DMS153 (cell line): ENCODE measurements around the gene MZB1.
"Not testable (repeated sequence)": the region's sequence is repeated elsewhere in the genome, so short reads cannot be mapped to it uniquely, and the experiment has no call there.

Experiments used
- DNase-seq: peaks from one replicate; lab custom pipeline; 2025; lab: John Stamatoyannopoulos, UW

MZB1 gene

DNA sequence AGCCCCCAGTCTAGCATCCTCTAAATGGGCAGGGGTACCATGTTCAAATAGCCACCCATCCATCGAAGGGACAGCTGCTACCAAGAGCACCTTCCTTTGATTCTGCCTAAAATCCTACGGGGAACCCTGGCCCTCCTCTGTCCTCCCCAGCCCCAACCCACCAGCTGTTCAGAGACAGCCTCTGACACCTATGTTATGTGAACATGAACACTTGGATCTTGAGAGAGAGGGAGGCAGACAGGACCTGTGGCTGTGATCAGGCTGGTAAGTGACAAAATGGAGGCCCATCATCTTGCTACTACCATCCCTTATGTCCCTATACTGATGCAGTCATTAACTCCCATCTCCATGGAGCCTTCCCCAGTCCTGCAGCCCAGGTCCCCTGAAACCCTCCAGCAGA is 14.8 kb downstream of the MZB1 start:
- no peak for DNase-seq

- DNase-seq: no peak
Observed at GRCh38 chr5:139371482-139372435, 18.0 kb downstream of the MZB1 start.

- no peak for DNase-seq
Observed at GRCh38 chr5:139369181-139369580, 20.5 kb downstream of the MZB1 start.

DNA sequence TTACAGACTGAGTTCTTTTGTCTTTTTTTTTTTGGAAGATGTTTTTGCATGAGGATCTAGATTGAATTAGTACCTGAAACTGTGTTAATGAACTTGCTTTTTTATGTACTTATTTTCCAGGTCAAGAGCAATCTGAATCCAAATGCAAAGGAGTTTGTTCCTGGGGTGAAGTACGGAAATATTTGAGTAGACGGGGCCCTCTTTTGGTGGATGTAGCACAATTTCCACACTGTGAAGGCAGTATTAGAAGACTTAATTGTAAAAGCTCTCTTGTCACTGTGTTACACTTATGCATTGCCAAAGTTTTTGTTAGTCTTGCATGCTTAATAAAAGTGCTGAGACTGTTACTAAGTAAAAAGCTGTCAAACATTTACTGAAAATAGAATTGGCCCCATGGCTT is 21.1 kb downstream of the MZB1 start:
- no peak for DNase-seq

DNA sequence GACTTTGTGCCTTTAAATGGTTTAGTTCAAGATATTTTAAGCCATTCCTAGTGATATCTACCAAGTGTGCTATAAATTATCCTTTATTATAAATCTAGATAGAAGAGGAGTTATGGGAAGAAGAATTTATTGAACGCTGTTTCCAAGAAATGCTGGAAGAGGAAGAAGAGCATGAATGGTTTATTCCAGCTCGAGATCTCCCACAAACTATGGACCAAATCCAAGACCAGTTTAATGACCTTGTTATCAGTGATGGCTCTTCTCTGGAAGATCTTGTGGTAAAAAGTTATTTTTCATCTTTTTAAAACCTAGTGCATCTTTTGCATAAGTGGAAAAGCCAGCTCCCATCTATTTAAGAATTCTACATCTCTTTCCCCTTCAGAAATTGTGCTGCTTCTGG is 25.2 kb downstream of the MZB1 start:
- no peak for DNase-seq

GRCh38 chr5:139363937-139364336 is 25.8 kb downstream of the MZB1 start:
- no peak for DNase-seq

- no peak for DNase-seq
Observed at GRCh38 chr5:139361835-139362429, 27.8 kb downstream of the MZB1 start.

DNA sequence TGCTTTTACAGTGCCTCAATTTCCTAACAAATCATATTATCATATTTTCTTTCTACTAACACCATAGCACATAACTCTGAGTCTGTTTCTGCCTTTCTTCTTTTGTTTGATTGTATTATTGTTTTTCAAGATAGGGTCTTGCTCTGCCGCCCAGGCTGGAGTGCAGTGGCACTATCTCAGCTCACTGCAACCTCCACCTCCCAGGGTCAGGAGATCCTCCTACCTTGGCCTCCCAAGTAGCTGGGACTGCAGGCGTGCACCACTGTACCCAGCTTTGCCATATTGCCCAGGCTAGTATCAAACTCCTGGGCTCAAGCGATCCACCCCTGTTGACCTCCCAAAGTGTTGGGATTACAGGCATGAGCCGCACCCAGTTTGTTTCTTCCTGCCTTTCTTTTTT is 29.3 kb downstream of the MZB1 start:
- DNase-seq: no peak

DNA sequence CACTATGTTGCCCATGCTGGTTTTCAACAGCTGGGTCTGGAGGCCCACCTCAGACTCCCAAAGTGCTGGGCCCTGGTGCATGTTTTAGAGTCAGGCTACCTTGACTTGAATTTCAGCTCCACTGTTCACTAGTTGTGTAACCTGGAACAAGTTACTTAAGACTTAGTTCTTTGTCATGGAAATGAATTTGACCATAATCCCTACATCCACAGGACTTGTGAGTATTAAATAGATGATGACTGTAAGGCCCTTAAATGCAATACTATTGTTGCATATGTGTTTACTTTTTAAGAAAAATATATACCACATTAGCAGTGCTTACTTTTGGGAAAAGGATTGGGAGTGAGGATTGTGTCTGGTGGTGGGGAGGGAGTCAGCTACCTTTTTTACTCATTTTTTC is 31.6 kb downstream of the MZB1 start:
- DNase-seq: no peak

DNA sequence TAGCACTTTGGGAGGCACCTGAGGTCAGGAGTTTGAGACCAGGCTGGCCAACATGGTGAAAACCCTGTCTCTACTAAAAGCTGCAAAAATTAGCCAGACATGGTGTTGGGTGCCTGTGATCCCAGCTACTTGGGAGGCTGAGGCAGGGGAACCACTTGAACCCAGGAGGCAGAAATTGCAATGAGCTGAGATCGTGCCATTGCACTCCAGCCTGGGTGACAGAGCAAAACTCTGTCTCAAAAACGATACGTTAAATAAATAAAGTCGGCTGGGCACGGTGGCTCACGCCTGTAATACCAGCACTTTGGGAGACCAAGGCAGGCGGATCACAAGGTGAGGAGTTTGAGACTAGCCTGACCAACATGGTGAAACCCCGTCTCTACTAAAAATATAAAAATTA is 33.8 kb downstream of the MZB1 start:
- not testable (repeated sequence) for DNase-seq

- no peak for DNase-seq
Observed at GRCh38 chr5:139354186-139354585, 35.5 kb downstream of the MZB1 start.

DNA sequence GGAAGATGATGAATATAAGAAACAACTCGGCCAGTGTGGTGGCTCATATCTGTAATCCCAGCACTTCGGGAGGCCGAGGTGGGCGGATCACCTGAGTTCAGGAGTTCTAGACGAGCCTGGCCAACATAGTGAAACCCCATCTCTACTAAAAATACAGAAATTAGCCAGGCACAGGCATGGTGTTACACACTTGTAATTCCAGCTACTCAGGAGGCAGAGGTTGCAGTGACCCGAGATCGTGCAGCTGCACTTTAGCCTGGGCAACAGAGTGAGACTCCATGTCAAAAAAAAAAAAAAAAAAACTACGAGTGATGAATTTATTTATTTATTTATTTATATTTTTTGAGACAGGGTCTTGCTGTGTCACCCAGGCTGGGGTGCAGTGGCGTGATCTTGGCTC is 41.9 kb downstream of the MZB1 start:
- not testable (repeated sequence) for DNase-seq

GRCh38 chr5:139345442-139345841 is 44.3 kb downstream of the MZB1 start:
- not testable (repeated sequence) for DNase-seq

GRCh38 chr5:139344177-139344576 is 45.5 kb downstream of the MZB1 start:
- no peak for DNase-seq

GRCh38 chr5:139343476-139343875 is 46.2 kb downstream of the MZB1 start:
- no peak for DNase-seq

- no peak for DNase-seq
Observed at GRCh38 chr5:139342423-139342723, 47.3 kb downstream of the MZB1 start.

DNA sequence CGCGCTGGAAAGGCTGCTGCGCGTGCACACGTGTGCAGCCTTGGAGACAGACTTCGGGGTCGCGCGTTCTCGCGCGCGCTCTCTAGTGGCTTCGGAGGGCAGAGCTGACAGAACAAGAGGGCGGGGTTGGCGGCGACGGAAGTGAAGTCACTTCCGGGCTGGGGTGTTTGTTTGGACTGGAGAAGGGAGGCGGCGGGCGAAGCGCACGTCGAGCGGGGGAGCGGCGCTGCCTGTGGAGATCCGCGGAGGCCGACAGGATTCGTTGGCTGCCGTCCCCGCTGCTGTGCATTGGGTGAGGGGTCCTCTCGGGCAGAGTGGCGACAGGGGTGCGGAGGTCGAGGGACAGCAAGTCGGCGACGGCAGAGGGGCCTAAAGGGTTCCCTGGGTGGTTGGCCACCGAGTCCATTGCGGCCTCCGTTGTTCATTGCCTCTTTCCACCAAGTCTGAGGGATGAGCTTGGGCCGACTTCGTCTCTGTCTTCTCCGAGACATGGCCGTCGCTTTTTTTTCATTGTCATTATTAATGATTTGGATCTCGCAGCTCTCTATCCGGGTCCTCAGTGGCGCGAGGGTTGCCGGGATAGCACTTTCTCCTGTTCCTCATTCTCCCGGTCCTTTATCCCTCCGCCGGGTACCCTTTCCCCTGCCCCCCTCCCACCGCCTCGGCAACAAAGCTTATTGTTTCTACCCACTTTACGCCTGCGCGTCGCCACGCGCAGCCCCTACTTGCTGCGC is 47.9 kb downstream of the MZB1 start, which contains the start of gene PAIP2:
TSS of gene PAIP2 (plus strand) at position 166 of the 734 bp plus-strand sequence. CDS start 21,931 bp downstream, outside the sequence.
- peak; percentile 85 for DNase-seq

- DNase-seq: no peak
Observed at GRCh38 chr5:139341187-139341688, 48.5 kb downstream of the MZB1 start.

- no peak for DNase-seq
Observed at GRCh38 chr5:139340051-139340450, 49.7 kb downstream of the MZB1 start.
